IgD-negative memory B cell (primary cell): ENCODE results near the gene MAN2C1. TPM values are rescaled to one million over a fixed set of nuclear protein-coding genes. Genes with fewer than 3 reads are reported as not detected.

Source experiments
- H3K27ac Mint-ChIP-seq, 3 donors: one replicate each; pipeline ENCODE4 v1.8.0; 2020 to 2022; ENCODE audit warnings: mild to moderate bottlenecking in 3 of 3, mixed read lengths in 3 of 3, moderate library complexity in 1 of 3
- H3K27me3 Mint-ChIP-seq: one replicate; pipeline ENCODE4 v1.8.0; 2021; ENCODE audit warnings: mixed read lengths
- H3K36me3 Mint-ChIP-seq: one replicate; pipeline ENCODE4 v1.8.0; 2020; ENCODE audit warnings: mild to moderate bottlenecking, mixed read lengths
- H3K4me1 Mint-ChIP-seq, 3 donors: one replicate each; pipeline ENCODE4 v1.8.0; 2020 to 2022; ENCODE audit warnings: mixed read lengths in 3 of 3, mild to moderate bottlenecking in 1 of 3
- H3K4me3 Mint-ChIP-seq, 4 donors: one replicate each; pipeline ENCODE4 v1.8.0; 2020 to 2022; ENCODE audit warnings: mild to moderate bottlenecking in 4 of 4, mixed read lengths in 4 of 4, moderate library complexity in 3 of 4
- H3K9me3 Mint-ChIP-seq, 3 donors: one replicate each; pipeline ENCODE4 v1.8.0; 2020 to 2021; ENCODE audit warnings: mixed read lengths in 3 of 3, mild to moderate bottlenecking in 1 of 3
- polyA plus RNA-seq: library from polyadenylated mRNA; unstranded; fragments of 300-500 nt; fragmentation: Illumina TruSeq; gene quantifications from one replicate; pipeline ENCODE4 v1.2.3, GENCODE V29; 2021

Gene MAN2C1
- polyA plus RNA-seq, 1 donor from 2014 or later: 13.2 TPM

- H3K36me3 Mint-ChIP-seq: peaks cover 4% of the 10 kb centered on the region
- H3K27me3 Mint-ChIP-seq: no peaks in the 10 kb centered on the region
- H3K27ac Mint-ChIP-seq: peak overlapping the region; percentile 97 to 100 (median 99)
- peaks cover 8 to 19% (median 10%) of the 10 kb centered on the region in 3 donors for H3K4me1 Mint-ChIP-seq
- H3K9me3 Mint-ChIP-seq: no peaks in the 10 kb centered on the region
- peak overlapping the region in 3 of 4 donors; percentile 94 to 97 (median 96) for H3K4me3 Mint-ChIP-seq
These were observed 1.4 kb downstream of the MAN2C1 start for GRCh38 chr15:75367006-75367405.

- Mint-ChIP-seq H3K4me3 (no peak overlapping the region), H3K36me3 (peaks cover 4% of the 10 kb centered on the region), H3K27ac (no peak overlapping the region), H3K4me1 (peaks cover 8 to 19% (median 10%) of the 10 kb centered on the region in 3 donors), H3K27me3 (no peaks in the 10 kb centered on the region), H3K9me3 (no peaks in the 10 kb centered on the region)
These were observed 2.2 kb downstream of the MAN2C1 start for GRCh38 chr15:75366163-75366562.

DNA sequence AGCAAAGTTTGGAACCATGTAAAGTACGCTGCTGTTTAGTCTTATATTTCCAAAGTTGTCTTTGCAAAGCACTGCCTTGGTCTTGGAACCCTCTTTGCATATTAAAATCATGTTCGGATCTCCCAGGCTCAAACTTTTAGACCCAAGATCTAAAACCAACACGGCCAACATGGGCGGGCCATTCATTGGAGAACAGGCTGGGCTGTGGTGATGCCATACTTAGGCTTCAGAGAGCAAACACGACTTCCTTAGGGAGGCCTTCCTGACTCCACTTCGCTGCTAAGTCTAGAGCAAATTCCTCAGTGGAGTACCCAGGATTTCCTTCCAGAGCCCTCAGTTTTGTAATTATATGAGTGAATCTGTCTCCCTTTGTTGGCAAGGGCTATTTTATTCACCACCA lies 3.5 kb downstream of the MAN2C1 start:
- Mint-ChIP-seq H3K27me3 (no peaks in the 10 kb centered on the region), H3K4me1 (peaks cover 8 to 17% (median 10%) of the 10 kb centered on the region in 3 donors), H3K36me3 (peaks cover 4% of the 10 kb centered on the region), H3K9me3 (no peaks in the 10 kb centered on the region), H3K4me3 (peak overlapping the region in 1 of 4 donors; percentile 3), H3K27ac (no peak overlapping the region)

DNA sequence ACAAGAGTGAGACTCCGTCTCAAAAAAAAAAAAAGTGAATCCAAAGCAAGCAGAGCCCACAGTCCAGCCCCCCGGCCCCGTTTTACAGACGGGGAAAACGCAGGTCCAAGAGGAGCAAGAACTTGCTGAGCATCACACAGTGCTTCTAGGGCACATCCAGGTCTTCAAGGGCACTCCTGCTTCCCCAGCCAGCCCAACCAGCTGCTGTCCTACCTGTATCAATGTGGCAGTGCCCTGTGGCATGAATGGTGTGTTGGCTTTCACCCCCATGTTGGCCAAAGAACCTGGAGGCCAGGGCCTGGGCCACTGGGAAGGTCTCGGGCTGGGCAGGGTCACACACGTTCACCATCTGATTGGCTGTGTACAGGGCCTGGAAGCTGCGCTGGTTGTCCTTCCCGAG lies 4.6 kb downstream of the MAN2C1 start:
- Mint-ChIP-seq H3K4me1 (peaks cover 3 to 6% (median 6%) of the 10 kb centered on the region in 3 donors), H3K9me3 (no peaks in the 10 kb centered on the region), H3K4me3 (no peak overlapping the region), H3K27ac (peak overlapping the region in 1 of 3 donors; percentile 45), H3K36me3 (peaks cover 4% of the 10 kb centered on the region), H3K27me3 (no peaks in the 10 kb centered on the region)

DNA sequence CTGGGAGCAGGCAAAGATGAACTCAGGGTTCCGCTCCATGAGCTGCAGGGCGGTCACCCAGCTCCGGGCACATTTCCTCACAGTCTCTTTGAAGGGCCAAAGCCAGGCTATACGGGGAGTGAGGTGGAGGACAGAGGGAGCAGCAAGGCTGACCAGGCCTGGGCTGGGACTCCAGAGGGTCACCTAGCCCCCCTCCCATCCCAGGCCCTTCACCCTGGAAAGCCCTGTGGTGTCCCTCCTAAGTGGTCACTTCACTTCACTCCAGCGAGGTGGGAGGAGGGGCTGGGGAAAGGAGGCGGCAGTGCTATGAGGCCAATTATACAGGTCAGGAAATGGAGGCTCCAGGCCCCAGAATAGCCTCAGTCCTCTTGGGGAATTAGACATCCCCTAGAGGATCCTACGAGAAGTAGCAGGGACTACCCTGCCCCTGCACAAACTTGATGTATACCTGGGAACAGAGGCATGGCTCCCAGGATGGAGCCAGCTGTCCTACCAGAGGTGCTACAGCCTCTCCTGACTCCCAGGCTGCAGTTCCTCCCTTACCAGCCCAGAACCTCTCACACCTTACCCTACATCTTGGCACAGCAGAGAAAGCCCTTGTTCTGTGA lies 5.7 kb downstream of the MAN2C1 start:
- Mint-ChIP-seq H3K27ac (no peak overlapping the region), H3K4me1 (peaks cover 0 to 5% (median 3%) of the 10 kb centered on the region in 3 donors)

DNA sequence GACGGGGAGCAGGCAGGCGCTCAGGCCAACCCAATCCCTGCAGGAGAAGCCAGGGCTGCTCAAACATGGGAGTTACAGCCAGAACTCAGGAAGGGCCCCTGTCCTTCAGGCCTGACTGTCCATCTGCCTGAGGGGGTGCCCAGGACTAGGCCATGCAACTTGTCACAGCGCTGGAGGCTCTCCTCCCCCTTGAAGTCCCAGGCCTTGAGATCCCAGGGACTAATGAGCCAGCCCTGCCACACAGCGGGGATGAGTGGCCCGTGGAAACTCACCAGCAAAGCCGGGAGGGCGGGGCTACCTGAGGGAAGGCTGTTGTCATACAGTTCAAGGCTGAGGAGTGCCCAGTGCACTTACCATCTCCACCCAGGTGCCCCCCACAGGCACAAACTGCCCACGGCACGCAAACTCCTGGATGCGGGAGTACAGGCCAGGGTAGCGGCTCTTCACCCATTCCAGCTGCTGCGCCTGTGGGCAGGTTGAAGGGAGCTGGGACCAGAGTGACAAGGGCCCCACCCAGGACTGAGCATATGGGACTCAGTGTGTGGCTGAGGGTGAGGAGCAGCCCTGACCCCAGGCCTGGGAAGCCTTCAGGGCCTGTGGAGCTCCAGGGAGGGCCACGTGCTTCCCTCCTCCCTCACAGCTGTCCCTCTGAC lies 6.3 kb downstream of the MAN2C1 start:
- peaks cover 4% of the 10 kb centered on the region for H3K36me3 Mint-ChIP-seq
- H3K4me1 Mint-ChIP-seq: peaks cover 0 to 3% (median 0%) of the 10 kb centered on the region in 3 donors
- H3K27ac Mint-ChIP-seq: no peak overlapping the region
- no peak overlapping the region for H3K4me3 Mint-ChIP-seq
- no peaks in the 10 kb centered on the region for H3K9me3 Mint-ChIP-seq
- no peaks in the 10 kb centered on the region for H3K27me3 Mint-ChIP-seq

More for the DNA sequence above, 5.7 kb downstream of the MAN2C1 start:
- Mint-ChIP-seq H3K4me3 (peak overlapping the region in 1 of 4 donors; percentile 68), H3K36me3 (peaks cover 4% of the 10 kb centered on the region), H3K27me3 (no peaks in the 10 kb centered on the region), H3K9me3 (no peaks in the 10 kb centered on the region)

DNA sequence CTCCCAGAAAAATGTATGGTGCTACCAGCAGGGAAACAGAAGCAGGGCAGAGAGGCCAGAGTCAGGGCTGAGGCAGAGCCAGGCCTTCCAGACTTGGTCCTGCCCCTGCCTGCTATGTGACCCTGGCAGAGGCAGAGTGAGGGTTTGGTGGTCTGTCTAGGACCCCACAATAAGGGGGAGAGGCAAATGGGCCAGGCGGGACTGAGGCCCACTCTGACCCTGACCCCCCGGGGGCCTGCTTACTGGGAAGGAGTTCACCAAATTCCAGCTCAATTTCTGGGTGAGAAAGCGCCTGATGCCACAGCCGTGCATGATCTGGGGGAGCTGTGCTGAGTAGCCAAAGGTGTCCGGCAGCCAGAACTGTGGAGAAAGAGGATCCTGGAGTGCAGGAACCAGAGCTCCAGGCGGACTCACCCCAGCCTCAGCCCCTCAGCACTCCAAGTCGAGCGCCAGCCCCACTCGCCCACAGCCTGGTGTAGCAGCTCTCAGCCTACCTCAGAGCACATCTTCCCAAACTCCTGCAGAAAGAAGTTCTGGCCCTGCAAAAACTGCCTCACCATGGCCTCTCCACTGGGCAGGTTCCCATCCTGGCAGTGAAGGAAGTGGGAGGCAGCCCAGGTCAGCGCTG lies 6.9 kb downstream of the MAN2C1 start:
- peaks cover 0 to 3% (median 0%) of the 10 kb centered on the region in 3 donors for H3K4me1 Mint-ChIP-seq
- no peak overlapping the region for H3K27ac Mint-ChIP-seq
- H3K27me3 Mint-ChIP-seq: no peaks in the 10 kb centered on the region
- peaks cover 4% of the 10 kb centered on the region for H3K36me3 Mint-ChIP-seq
- H3K4me3 Mint-ChIP-seq: no peak overlapping the region
- no peaks in the 10 kb centered on the region for H3K9me3 Mint-ChIP-seq

DNA sequence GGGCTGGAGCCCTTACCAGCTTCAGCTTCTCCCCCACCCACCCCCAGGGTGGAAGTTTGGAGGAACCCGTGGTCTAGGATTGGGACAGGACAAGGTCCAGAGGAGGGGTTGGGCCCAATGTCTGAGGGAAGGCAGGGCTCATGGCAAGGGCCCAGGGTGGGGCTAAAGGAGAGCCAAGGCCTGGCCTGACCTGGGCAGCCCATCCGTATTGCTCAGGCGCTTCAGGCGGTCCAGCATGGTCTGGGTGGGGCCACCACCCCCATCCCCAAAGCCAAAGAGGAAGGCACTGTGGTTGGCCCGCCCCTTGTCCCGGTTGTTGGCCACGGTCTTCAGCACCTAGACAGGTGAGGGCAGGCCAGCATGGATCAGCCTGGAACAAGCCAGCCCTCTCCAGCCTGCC lies 7.6 kb downstream of the MAN2C1 start:
- Mint-ChIP-seq H3K27me3 (no peaks in the 10 kb centered on the region), H3K4me1 (peaks cover 0 to 3% (median 0%) of the 10 kb centered on the region in 3 donors), H3K9me3 (no peaks in the 10 kb centered on the region), H3K27ac (no peak overlapping the region), H3K36me3 (peaks cover 4% of the 10 kb centered on the region), H3K4me3 (peak overlapping the region in 1 of 4 donors; percentile 18)

DNA sequence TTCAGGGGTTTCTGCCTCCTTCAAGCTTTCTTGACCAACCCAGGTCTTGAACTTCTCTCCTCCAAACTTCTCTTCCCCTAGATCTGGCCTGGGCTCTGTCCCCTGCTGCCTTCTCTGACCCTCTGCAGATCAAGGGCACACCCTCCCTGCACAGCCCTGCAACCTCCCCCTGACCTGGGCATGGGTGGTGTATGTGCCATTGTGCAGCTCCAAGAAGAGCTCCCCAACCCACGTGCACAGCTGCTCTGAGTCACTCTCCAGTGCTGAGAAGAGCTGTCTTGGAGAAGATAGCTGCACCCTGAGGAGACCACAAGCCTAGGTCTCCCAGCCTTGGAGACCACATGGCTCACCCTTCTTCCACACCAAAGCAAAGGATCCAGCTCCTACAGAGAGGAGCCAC lies 8.0 kb downstream of the MAN2C1 start:
- H3K4me3 Mint-ChIP-seq: peak overlapping the region in 1 of 4 donors; percentile 18
- H3K9me3 Mint-ChIP-seq: no peaks in the 10 kb centered on the region
- H3K4me1 Mint-ChIP-seq: peaks cover 0 to 3% (median 0%) of the 10 kb centered on the region in 3 donors
- no peak overlapping the region for H3K27ac Mint-ChIP-seq
- no peaks in the 10 kb centered on the region for H3K27me3 Mint-ChIP-seq
- H3K36me3 Mint-ChIP-seq: peaks cover 4% of the 10 kb centered on the region

- H3K4me3 Mint-ChIP-seq: no peak overlapping the region
- peaks cover 0 to 5% (median 0%) of the 10 kb centered on the region in 3 donors for H3K4me1 Mint-ChIP-seq
- no peaks in the 10 kb centered on the region for H3K27me3 Mint-ChIP-seq
- peaks cover 3% of the 10 kb centered on the region for H3K36me3 Mint-ChIP-seq
- peak overlapping the region in 1 of 3 donors; percentile 16 for H3K27ac Mint-ChIP-seq
- no peaks in the 10 kb centered on the region for H3K9me3 Mint-ChIP-seq
These were observed 8.7 kb downstream of the MAN2C1 start for GRCh38 chr15:75359537-75360250.

DNA sequence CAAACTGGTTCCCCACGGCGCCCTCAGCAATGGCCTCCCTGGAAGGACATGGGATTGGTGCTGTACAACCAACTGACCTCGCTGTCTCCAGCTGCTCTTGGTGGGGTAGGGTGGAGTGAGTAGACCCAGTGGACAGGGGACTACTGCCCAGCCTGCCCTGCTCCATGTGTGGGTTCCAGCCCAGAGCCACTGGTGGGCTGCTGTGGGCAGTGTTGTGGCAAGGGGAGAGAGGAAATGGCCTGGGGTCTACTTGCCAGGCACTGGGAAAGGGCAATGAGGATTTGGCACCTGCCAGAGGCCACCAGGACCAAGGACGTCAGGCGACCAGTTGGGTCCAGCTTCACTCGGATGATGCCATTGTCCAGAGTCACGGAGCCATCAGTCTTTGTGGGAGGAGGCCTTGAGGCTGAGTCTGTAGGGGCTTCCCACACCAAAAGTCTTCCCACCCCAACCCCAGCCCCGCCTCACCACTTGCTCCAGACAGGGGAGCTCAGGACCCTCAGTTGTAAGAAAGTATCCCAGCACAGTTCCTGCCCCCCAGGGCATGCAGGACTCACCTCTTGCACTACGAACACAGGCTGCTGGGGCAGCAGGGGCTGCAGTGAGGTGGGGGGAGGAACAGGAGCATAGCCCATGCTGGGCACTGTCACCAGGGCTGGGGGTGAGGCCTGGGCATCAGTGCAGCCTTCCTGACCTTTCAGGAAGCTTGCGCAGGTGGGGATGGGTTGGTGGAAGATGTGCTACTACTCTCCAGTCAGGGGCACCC lies 9.5 kb downstream of the MAN2C1 start:
- Mint-ChIP-seq H3K36me3 (peaks cover 3% of the 10 kb centered on the region), H3K27me3 (no peaks in the 10 kb centered on the region), H3K4me3 (no peak overlapping the region), H3K27ac (peak overlapping the region in 1 of 3 donors; percentile 35), H3K9me3 (no peaks in the 10 kb centered on the region), H3K4me1 (peaks cover 0 to 4% (median 0%) of the 10 kb centered on the region in 3 donors)

- Mint-ChIP-seq H3K4me1 (peaks cover 0 to 3% (median 0%) of the 10 kb centered on the region in 3 donors), H3K27ac (peak overlapping the region in 2 of 3 donors; percentile 25 to 68), H3K36me3 (peaks cover 3% of the 10 kb centered on the region), H3K4me3 (no peak overlapping the region), H3K27me3 (no peaks in the 10 kb centered on the region), H3K9me3 (no peaks in the 10 kb centered on the region)
These were observed 10.3 kb downstream of the MAN2C1 start for GRCh38 chr15:75357976-75358673.

GRCh38 chr15:75356517-75356916 lies 11.9 kb downstream of the MAN2C1 start:
- Mint-ChIP-seq H3K36me3 (peaks cover 3% of the 10 kb centered on the region), H3K9me3 (no peaks in the 10 kb centered on the region), H3K4me3 (no peak overlapping the region), H3K4me1 (peaks cover 0 to 4% (median 0%) of the 10 kb centered on the region in 3 donors), H3K27ac (peak overlapping the region; percentile 19 to 46 (median 42)), H3K27me3 (no peaks in the 10 kb centered on the region)

DNA sequence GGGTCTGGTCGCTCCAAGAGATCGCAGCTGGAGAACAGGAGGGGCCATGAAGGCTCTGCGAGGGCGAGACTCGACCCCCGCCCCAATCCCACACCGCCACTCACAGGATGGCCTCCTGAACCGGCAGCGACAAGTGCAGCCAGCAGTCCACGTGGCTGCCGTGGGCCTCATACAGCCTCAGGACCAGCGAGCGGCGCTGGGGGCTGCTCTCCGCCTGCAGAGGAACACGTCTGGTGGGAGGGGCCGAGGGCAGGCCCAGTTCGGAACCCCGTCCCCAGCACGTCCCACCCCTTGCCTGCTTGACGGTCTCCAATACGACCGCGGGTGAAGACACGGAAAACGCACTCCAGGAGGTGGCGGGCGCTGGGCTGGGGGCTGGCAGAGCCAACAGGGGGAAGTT lies 12.4 kb downstream of the MAN2C1 start:
- Mint-ChIP-seq H3K4me3 (no peak overlapping the region), H3K4me1 (peaks cover under 1 to 7% (median under 1%) of the 10 kb centered on the region in 3 donors), H3K36me3 (peaks cover 3% of the 10 kb centered on the region), H3K9me3 (no peaks in the 10 kb centered on the region), H3K27ac (peak overlapping the region in 1 of 3 donors; percentile 19), H3K27me3 (no peaks in the 10 kb centered on the region)
